Kidney glomerular epithelial cell (primary cell): ENCODE results near the gene TLE1.
"Not testable (repeated sequence)": the region's sequence is repeated elsewhere in the genome, so short reads cannot be mapped to it uniquely, and the experiment has no call there.

Experiments used
- DNase-seq: peaks from one replicate; lab custom pipeline; 2025; lab: John Stamatoyannopoulos, UW

The TLE1 gene

DNA sequence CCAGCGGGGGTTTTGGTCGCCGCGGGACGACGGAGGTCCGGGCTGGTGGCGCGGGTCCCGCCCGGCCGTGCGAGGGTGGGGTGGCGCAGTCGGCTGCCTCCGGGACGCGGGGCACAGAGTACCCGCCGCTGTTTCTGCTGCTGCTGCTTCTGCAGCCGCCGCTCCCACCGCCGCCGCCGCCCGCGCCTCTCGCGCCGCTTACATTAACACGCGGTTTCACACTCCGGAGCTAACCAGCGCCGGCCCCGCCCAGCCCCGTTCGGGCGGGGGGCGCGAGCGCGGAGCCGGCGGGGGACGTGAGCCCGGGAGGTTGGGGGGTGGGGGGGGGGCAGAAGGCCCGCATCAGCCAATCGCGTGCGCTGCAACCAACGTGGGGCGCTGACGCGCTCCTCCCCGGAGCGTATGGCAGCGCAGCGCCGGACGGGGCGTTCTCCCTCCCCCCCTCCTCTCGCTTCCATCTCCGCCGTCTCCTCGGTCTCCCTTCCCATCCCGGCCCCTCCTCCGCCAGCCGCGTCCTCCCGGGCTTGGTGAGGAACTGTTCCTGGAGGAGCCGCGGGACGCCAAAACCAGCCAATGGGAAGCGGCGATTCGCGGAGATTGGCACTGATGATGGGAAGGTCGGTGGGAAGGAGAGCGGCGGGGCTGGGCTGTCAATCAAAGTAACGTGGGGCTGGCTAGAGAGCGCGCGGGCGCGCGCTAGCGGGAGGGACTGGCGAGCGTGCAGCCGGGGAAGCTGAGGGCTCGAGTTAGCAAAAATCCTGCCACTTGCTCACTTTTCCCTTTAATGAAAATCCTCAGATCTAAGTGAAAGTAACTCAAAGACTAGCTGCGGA, at the start of gene TLE1:
TSS of gene TLE1 (minus strand) at position 205 of the 833 bp plus-strand sequence. CDS start 1,307 bp downstream, outside the sequence.
- DNase-seq: peak; percentile 98

DNA sequence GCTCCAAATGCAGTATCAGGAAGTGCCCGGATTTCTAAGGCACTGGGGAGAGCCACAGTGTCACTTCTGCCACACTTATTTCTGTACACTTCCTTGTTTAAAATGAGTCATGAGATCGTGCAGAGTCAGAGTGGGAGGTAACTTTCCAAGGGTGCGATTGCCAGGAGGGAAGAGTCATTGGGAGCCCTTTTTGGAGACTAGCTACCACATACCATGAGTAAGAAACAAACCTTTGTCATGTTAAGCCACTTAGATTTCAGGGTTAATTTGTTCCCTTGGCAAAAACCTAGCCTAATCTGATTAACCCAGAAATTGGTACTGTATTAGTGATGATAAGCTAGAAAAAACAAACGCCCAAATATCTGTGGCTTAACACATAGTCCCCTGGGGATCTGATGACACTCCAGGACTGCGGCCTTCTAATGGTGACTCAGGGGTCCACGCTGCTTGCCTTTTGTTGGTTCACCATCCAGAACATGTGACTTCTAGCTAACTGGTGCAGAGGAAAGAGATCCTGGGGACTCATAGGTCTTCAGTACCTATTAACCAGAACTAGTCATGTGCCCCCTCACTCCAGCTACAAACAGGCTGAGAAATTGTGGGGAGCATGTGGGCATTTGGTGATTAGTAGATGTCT, 48.6 kb upstream of the TLE1 start:
- DNase-seq: peak; percentile 93

DNA sequence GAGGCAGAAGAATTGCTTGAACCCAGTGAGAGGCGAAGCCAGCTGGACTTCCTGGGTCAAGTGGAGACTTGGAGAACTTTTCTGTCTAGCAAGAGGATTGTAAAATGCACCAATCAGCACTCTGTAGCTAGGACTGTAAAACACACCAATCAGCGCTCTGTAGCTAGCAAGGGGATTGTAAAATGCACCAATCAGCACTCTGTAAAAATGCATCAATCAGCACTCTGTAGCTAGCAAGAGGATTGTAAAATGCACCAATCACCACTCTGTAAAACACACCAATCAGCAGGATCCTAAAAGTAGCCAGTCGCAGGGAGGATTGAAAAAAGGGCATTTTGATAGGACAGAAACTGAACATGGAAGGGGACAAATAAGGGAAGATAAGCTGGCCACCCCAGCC, 41.2 kb upstream of the TLE1 start:
- not testable (repeated sequence) for DNase-seq

DNA sequence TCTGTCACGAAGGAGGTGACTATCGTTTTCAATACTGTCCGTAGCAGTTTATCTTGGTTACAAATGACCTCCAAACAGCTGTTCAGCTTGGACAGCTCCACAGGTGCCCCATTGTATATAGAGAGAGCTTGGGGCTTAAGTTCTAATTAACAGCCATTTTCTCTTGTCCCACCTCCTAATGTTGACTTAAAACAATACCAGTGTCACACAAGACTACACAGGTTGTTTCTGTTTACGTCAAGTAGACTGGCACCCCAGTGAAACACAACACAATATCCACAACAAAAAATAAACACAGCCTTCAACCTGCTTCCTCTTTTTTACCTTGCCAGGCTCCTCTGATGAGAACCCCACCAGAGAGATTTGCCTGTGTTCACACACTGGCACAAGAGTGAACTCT, 39.8 kb upstream of the TLE1 start:
- no peak for DNase-seq

DNA sequence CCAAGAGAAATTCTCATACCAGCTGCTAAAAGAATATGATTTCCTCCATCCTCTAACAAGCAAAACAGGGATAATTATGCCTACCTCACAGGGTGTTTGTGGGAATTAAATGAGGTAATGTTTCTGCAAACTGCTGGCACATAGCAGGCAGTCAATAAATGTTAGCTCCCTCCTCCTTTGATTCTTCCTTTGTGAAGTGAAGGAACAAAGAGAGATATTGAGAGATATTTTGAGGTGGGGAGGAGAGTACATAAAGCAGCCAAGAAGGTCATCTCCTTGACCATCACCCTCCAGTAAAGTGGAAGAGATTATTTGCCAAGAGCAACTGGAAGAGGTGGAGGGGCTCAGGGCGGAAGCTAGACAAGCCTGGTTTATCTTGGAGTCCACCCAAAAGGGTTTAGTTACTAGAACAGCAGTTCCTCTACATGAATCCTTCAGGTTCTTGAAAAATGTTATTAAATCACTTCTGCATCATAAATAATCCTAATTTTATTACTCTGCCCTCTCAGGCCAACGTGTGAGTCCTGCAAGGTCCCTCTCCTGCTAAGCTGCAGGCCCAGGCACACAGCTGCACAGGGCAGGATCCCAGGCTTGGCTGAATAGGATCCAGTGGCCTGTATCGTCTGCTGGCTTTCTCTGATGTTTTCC, 35.0 kb upstream of the TLE1 start:
- DNase-seq: no peak

DNA sequence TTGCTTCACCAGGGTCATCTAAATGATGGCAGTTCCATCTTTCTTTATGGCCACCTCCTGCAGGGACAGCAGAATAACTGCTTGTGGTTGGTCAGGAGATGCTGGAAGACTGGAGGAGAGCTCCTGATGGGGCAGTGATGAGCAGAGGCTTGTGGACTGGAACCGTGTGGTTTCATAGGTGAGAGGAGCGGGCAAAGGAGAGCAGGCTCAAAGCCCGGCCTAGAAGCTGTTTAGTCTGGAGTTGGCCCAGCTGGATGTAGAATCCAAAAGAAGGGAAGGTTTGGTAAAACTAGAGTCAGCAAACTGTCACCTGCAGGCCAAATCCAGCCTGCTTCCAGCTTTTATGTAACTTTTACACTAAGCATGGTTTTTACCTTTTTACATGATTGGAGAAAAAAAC, 32.9 kb upstream of the TLE1 start:
- no peak for DNase-seq

DNA sequence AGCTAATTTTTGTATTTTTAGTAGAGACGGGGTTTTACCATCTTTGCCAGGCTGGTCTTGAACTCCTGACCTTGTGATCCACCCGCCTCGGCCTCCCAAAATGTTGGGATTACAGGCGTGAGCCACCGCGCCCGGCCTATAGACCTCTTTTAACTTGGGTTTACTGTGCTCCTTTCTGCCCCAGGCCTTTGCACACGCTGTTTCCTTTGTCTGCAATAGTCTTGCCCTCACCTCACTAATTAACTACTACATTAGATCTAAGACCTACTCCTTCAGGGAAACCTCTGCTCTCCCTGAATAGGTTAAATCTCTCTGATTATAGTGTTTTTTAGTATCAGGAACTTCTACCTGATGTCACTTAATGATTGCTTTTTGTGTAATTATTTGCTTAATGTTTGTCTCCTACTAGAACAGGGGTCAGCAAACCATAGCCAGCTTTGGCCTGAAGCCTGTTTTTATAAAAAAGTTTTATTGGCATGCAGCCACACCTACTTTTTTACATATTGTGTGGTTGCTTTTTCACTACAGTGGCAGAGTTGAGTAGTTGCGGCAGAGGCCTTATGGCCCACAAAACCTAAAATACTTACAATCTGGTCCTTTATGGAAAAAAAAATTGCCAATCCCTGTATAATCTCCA, 31.2 kb upstream of the TLE1 start:
- DNase-seq: peak; percentile 47

DNA sequence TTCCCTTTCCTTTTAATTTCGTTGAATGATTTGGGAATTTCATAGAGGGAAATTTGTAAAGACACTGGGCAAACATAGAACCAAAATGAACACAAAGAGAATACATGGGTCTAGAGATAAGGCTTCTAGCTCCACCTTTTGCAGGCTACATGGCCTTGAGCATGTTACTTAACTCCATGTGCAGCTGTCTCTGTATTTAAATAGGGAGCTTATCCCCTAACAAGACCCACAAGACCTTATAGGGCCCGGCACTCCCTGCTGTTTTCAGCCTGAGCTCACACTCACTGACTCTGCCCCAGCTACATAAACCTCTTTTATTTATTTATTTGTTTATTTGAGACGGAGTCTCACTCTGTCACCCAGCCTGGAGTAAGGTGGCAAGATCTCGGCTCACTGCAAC, 30.6 kb upstream of the TLE1 start:
- DNase-seq: no peak

DNA sequence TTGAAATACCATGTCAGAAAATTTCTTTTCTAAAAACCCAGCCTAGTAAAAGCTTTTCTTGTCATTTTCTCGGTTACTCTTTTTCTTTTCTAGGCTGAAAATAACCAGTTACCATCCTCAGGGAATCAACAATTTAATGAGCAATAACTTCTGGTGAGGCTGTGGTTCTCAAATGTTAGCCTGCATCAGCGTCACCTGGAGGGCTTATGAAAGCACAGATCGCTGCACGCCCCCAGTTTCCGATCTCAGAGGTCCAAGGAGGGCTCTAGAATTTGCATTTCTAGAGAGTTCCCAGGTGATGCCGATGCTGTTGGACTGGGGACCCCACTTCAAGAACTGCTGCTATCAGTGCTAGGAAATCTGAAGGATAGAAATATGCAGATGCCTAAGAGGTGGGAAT, 28.9 kb upstream of the TLE1 start:
- DNase-seq: no peak

DNA sequence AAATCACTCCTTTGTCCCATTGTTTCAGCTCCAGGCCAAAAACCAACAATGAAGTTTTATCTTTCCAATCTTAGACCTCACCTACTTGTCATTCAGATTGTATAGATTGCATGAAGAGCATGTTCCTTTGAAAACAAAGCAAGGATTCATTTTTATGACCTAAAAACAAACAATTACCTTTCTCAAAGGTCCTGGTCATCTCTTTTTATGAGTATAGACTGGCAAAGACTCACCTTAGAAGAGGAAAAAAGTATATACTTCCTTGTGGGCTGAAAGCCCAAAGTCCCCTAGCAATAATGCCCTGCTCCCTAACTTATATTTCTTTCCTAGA, 28.4 kb upstream of the TLE1 start:
- DNase-seq: no peak

DNA sequence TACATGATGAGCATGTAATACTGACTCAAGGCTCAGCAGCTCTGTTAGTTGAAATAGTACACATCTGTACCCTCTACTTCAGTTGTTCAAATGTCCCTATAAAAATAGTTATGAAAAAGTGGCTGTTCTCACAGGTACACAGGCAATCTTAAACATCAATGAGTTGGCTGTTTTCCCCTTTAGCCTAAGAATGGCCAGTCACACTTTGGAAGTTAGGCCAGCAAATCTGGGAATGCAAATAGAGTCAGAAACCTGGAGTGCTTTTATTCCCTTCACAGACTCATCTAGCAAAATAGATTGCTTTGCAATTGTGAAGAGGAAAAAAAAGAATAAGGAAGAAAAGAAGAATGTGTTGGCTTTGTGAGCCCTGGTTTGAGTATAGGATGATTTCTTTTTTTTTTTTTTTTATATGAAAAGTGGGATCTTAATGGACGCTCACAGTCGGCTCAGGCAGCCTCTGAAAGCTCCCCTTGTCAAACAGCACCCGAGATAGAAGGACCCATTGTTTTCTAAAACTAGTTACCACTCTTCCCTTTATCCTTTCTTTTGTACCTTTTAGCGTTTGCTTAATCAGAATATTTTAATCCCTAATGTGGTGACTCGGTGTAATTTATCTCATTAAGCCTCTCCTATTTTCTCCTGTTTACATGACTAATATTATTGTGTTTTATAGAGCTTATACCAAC, 27.9 kb upstream of the TLE1 start:
- DNase-seq: no peak

DNA sequence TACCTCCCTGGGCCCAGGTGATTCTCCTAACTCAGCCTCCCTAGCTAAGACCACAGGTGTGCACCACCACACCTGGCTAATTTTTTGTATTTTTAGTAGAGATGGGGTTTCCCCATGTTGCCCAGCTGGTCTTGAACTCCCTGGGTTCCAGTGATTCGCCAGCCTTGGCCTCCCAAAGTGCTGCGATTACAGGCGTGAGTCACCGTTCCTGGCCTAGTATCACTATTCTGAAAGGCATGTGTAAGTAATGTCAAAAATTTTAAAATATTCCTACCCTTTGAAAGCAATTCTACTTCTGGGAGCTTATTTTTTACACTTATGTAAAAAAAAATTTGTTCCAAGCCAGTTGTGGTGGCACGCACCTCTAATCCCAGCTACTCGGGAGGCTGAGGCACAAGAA, 27.1 kb upstream of the TLE1 start:
- DNase-seq: no peak

DNA sequence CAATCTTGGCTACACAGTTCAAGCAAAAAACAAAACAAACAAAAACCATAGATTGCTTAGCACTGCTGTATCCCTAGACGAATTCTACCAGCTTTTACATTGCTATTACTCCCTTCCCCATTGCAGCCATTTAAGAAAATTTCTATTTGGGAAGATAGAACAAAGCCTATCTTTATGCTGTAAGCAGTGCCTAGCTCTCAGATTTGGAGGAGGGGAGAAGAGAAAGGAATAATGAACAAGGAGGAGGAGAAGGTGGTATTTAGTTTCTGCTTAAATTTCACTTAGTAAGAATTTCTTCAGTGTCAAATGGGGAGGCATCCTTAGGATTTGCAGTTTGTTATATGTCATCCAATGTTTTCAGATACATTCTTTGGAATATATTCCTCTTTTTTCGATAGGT, 16.2 kb upstream of the TLE1 start:
- DNase-seq: no peak

DNA sequence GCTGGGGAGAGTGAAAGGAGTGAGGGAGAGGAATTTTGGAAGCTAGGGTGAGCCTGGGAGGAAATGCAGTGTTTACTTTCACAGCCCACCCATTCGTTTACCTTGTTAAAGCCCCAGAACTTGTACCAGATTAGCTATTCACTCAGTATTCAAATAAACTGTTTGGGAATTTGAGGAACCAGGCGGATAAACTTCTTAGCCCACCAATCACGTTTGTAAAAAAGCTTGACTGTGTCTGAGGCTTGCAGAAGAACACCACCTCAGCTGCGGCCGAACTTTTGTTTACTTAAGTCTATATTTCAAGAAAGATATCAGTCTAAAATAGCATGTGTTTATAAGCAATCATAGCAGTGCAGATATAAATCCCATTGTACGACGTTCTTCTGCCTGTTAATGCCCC, 5.2 kb upstream of the TLE1 start:
- DNase-seq: no peak

DNA sequence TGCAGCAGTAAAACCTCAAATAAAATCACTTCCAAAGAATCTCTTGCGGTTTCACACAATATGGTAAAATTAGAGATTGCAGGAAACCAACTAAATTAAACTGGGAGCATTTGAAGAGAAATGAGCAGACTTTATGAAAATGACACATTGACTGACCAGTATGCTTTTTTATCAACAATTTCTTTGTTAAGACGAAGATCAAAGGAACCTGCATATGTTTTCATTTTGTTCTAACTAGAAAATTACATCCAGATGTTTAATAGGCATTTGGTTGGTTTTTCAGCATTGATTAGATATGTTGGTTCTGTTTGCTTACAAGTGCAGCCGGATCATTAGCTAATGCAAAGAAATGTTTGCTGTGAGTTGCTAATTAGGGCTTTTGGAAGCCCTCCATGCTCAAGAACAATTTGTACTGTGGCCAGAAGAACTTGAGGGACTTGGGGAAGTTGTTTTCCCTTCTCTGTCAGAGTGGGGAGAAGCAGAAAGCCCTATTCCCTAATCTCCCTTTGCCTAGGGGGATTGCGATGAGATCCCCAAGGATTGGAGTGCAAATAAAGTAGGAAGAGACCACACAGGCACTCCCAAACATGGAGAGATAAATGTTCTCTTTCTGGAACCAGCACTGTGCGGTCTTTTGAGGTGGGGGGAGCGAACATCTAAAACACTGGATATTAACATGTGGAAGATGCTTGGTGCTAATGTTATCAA, 4.5 kb upstream of the TLE1 start:
- no peak for DNase-seq

DNA sequence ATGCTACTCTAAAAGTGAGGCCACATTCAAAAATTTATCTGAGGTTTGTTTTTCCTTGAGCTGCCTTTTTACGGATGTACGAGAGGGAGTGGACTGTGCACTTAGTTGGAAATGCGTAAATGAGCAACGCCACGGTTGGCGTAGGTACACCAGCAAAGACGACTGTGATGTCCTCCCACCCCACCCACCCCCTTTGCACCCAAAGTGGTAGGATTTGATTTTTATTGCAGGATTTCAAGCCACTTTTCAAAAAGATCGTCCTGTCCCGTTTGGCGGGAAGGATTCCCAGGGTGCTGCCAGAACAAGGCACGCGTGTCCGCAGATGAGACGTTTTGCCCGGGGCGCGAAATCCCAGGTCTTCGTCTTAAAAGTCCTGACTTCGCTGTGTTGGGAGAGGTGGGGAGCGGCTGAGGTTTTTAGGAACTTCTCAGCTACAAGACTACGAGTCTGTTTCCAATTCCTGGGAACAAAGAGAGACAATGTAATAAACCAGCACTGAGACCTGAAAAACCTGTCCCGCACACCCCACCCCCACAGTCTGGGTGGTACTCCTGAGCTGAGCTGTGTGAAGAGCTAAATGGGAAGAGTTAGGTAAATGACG, 1.0 kb upstream of the TLE1 start:
- peak; percentile 51 for DNase-seq

DNA sequence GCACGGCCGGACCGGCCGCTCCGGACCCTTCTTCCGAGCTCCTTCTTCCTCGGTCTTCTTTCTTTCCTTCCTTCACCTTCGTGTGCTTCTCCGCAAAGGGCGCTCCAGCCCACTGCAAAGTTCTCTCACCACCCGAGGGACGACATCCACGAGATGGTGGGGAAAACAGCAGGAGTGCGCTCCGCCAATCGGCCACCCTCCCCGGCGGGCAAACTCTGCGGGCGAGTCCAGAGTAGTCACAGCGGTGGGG, 329 bp downstream of the TLE1 start:
- not testable (repeated sequence) for DNase-seq

DNA sequence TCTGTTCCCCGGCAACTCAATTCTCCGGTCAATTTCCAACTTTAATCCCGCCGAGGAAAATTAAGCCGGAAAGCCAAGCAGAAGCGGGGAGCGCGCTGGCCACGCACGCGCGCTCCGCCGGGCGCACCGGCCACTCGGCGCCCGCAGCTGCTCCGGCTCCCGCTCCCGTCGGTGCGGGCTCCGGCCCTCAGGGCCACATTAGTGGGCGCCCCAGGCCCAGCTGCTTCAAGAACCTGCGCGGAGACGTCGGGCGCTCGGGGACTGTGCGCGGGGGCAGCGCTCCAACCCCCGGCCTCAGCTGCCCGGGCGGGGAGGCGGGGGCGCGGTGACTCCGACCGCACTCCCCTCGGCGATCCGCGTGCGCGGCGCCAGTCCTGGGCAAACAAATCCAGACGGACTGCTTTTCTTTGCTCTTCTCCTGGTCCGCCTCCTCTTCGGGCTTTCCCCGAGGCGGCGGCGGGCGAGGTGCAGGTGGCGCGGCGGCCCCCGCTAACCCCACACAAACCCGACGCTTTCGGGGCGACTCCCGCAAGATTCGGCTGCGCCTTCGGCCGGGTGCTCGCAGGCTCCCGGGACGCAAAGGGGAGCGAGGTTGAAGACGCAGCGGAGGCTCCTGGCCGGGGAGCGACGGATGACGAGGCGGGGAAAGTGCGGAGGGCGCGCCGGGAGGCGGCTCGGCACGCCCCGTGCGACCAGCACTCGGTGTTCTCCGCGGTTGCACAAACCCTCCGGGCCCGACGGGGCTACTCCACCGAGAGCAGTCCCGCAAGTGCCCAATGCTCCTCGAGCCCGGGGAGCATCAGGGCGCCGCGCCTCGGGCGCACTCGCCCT, 870 bp downstream of the TLE1 start:
- DNase-seq: not testable (repeated sequence)

DNA sequence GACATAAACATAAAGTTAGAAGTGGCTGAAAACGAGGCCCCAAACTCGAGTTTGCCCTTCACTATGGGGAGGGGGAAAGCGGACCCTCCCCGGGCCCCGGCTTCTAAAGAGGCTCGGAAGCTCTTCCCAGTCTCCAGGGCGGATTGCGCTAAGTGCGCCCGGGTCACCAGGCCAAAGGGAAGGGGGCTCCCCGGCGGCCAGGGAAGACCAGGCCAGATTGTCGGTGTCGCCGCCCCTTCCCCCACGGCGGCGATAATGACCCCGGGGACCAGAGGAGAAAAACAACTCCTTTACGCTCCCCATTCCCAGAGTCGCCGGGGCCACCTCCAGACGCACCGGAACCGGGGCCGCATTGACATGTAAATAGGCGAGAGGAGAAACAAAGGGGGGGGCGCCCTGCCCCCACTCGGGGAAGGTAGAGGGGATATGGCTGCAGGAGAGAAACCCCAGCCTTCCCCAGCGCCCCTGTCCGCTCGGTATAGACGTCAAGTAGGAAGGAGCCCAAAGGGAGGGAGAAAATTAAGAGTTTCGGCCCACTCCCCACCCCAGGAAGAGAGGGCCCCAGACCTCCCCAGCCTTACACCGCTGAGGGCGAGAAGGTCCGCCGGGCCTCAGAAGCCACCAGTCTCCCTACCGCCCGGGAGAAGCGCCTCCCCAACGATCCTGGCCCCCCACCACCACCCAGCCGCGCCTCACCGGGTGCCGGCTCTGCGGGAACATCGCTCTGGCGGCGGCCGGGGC, 1.7 kb downstream of the TLE1 start:
- DNase-seq: no peak
